ENCODE data around the gene ASCL5. TPM values are rescaled to one million over a fixed set of nuclear protein-coding genes. Genes with fewer than 3 reads are reported as not detected.

The ASCL5 gene
- total RNA-seq, 1 experiment from 2014 or later: not detected

- Histone ChIP-seq H4K20me1 (ENCODE audit: insufficient read depth, low read depth, low read length) (no peaks in the 10 kb centered on the region), H3K9me2 (replicated peaks; ENCODE audit: insufficient read depth, low read length) (no peaks in the 10 kb centered on the region), H3K4me1 (ENCODE audit: low read length) (no peaks in the 10 kb centered on the region), H3K9me3 (ENCODE audit: low read length) (no peaks in the 10 kb centered on the region), H2AFZ (ENCODE audit: low read length) (no peak overlapping the region), H3K4me3 (ENCODE audit: low read length) (no peak overlapping the region), H3K4me2 (ENCODE audit: low read depth, low read length, poor library complexity, severe bottlenecking) (no peak overlapping the region), H3K27me3 (ENCODE audit: low read length) (no peaks in the 10 kb centered on the region), H3K79me2 (ENCODE audit: low read length) (no peaks in the 10 kb centered on the region), H3K27ac (ENCODE audit: low read length) (no peak overlapping the region), H3K9ac (ENCODE audit: low read length) (no peak overlapping the region), H3K36me3 (ENCODE audit: insufficient read depth, low read length) (no peaks in the 10 kb centered on the region)
- no peak for DNase-seq
These were observed 7.4 kb upstream of the ASCL5 start for GRCh38 chr1:201134405-201134804.

DNA sequence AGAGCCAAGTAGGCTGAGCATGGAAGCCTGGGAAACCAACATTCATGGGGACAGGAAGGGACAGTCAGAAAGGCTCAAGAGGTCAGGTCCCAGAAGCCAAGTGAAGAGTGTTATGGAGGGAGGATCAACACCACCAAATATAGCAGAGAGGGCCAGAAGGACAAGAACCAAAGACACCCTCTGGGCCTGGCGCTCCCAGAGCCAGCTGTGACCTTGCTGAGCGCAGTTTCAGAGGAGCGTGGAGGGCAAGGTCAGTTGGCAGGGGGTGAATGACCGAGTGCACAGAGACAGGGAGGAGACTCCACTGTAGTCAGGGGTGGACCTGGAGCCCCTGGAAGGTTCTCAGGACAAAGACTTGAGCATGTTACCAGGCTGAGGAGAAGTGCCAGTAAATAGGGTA lies 4.4 kb upstream of the ASCL5 start:
- Histone ChIP-seq H3K36me3 (ENCODE audit: insufficient read depth, low read length) (no peaks in the 10 kb centered on the region), H3K4me2 (ENCODE audit: low read depth, low read length, poor library complexity, severe bottlenecking) (no peak overlapping the region), H3K4me3 (ENCODE audit: low read length) (no peak overlapping the region), H4K20me1 (ENCODE audit: insufficient read depth, low read depth, low read length) (no peaks in the 10 kb centered on the region), H2AFZ (ENCODE audit: low read length) (no peak overlapping the region), H3K79me2 (ENCODE audit: low read length) (no peaks in the 10 kb centered on the region), H3K9me2 (replicated peaks; ENCODE audit: insufficient read depth, low read length) (no peaks in the 10 kb centered on the region), H3K27me3 (ENCODE audit: low read length) (no peaks in the 10 kb centered on the region), H3K4me1 (ENCODE audit: low read length) (no peaks in the 10 kb centered on the region), H3K27ac (ENCODE audit: low read length) (no peak overlapping the region), H3K9ac (ENCODE audit: low read length) (no peak overlapping the region), H3K9me3 (ENCODE audit: low read length) (no peaks in the 10 kb centered on the region)
- no peak for DNase-seq

DNA sequence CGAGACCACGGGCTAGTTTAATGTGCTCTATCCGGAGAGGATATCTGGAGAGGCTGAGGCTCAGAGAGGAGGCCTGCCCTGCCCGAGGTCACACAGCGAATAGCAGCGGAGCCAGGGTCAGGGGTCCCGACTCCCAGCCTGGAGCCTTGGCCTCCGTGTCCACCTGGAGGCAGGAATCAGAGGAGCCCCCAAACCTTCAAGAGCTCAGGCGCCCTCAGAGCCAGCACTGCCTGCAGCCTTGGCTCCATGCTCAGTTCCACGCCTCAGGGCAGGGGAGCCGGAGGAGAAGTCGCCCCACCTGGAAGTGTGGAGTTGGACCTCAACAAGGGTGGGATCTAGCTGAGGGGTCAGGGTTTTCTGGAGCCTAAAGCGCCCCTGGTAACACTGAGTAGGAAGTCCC lies 2.0 kb upstream of the ASCL5 start:
- no peak overlapping the region for H3K27ac ChIP-seq (ENCODE audit: low read length)
- no peak overlapping the region for H3K4me3 ChIP-seq (ENCODE audit: low read length)
- H3K27me3 ChIP-seq (ENCODE audit: low read length): no peaks in the 10 kb centered on the region
- DNase-seq: no peak
- H3K36me3 ChIP-seq (ENCODE audit: insufficient read depth, low read length): no peaks in the 10 kb centered on the region
- no peak overlapping the region for H3K4me2 ChIP-seq (ENCODE audit: low read depth, low read length, poor library complexity, severe bottlenecking)
- H3K9me2 ChIP-seq (replicated peaks; ENCODE audit: insufficient read depth, low read length): no peaks in the 10 kb centered on the region
- H3K4me1 ChIP-seq (ENCODE audit: low read length): no peaks in the 10 kb centered on the region
- no peak overlapping the region for H2AFZ ChIP-seq (ENCODE audit: low read length)
- no peaks in the 10 kb centered on the region for H3K79me2 ChIP-seq (ENCODE audit: low read length)
- H4K20me1 ChIP-seq (ENCODE audit: insufficient read depth, low read depth, low read length): no peaks in the 10 kb centered on the region
- no peak overlapping the region for H3K9ac ChIP-seq (ENCODE audit: low read length)
- H3K9me3 ChIP-seq (ENCODE audit: low read length): no peaks in the 10 kb centered on the region

GRCh38 chr1:201128476-201128875 lies 1.5 kb upstream of the ASCL5 start:
- Histone ChIP-seq H2AFZ (ENCODE audit: low read length) (no peak overlapping the region), H3K36me3 (ENCODE audit: insufficient read depth, low read length) (no peaks in the 10 kb centered on the region), H3K4me3 (ENCODE audit: low read length) (no peak overlapping the region), H3K27me3 (ENCODE audit: low read length) (no peaks in the 10 kb centered on the region), H3K27ac (ENCODE audit: low read length) (no peak overlapping the region), H3K4me2 (ENCODE audit: low read depth, low read length, poor library complexity, severe bottlenecking) (no peak overlapping the region), H3K9me2 (replicated peaks; ENCODE audit: insufficient read depth, low read length) (no peaks in the 10 kb centered on the region), H3K9ac (ENCODE audit: low read length) (no peak overlapping the region), H3K9me3 (ENCODE audit: low read length) (no peaks in the 10 kb centered on the region), H3K4me1 (ENCODE audit: low read length) (no peaks in the 10 kb centered on the region), H3K79me2 (ENCODE audit: low read length) (no peaks in the 10 kb centered on the region), H4K20me1 (ENCODE audit: insufficient read depth, low read depth, low read length) (no peaks in the 10 kb centered on the region)
- no peak for DNase-seq

DNA sequence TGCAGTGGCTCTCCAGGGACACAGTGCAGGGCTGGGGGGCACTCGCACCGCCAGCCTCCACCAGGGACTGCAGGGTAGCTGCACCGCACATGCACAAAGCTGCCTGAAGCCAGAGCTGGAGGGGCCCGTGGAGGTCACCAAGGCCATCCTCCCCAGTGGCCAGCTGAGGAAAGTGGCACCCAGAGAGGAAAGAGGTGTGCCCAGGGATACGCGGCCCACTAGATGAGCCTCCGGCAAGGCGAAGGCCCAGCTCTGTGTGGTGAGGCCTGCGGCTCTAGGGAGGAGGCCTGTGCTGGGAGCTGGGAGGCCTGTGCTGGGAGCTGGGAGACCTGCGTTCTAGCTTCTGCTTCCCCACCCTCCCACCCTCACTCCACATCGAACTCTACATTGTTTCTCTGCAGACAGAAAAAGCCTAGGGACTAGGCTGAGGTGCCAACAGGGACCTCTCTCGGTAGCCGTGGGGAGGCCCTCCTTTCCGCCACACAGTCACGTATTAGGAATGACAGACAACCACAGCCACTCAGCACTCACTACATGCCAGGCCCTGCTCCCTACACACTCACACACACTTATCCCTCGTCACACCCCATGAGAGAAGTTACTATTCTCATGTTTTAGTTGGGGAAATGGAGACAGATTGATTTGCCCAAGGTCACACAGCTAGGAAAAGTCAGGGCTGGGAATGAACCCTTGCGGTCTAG lies 921 bp upstream of the ASCL5 start:
- H2AFZ ChIP-seq (ENCODE audit: low read length): no peak overlapping the region
- no peak overlapping the region for H3K9ac ChIP-seq (ENCODE audit: low read length)
- no peaks in the 10 kb centered on the region for H3K9me3 ChIP-seq (ENCODE audit: low read length)
- no peak overlapping the region for H3K27ac ChIP-seq (ENCODE audit: low read length)
- H3K4me1 ChIP-seq (ENCODE audit: low read length): no peaks in the 10 kb centered on the region
- H3K4me2 ChIP-seq (ENCODE audit: low read depth, low read length, poor library complexity, severe bottlenecking): no peak overlapping the region
- H4K20me1 ChIP-seq (ENCODE audit: insufficient read depth, low read depth, low read length): no peaks in the 10 kb centered on the region
- no peaks in the 10 kb centered on the region for H3K9me2 ChIP-seq (replicated peaks; ENCODE audit: insufficient read depth, low read length)
- no peak overlapping the region for H3K4me3 ChIP-seq (ENCODE audit: low read length)
- no peaks in the 10 kb centered on the region for H3K79me2 ChIP-seq (ENCODE audit: low read length)
- H3K36me3 ChIP-seq (ENCODE audit: insufficient read depth, low read length): no peaks in the 10 kb centered on the region
- no peaks in the 10 kb centered on the region for H3K27me3 ChIP-seq (ENCODE audit: low read length)
- no peak for DNase-seq

GRCh38 chr1:201126463-201126831 lies 537 bp downstream of the ASCL5 start:
- H2AFZ ChIP-seq (ENCODE audit: low read length): no peak overlapping the region
- no peaks in the 10 kb centered on the region for H3K9me3 ChIP-seq (ENCODE audit: low read length)
- no peaks in the 10 kb centered on the region for H3K27me3 ChIP-seq (ENCODE audit: low read length)
- H3K4me1 ChIP-seq (ENCODE audit: low read length): no peaks in the 10 kb centered on the region
- no peak overlapping the region for H3K4me2 ChIP-seq (ENCODE audit: low read depth, low read length, poor library complexity, severe bottlenecking)
- no peaks in the 10 kb centered on the region for H4K20me1 ChIP-seq (ENCODE audit: insufficient read depth, low read depth, low read length)
- H3K36me3 ChIP-seq (ENCODE audit: insufficient read depth, low read length): no peaks in the 10 kb centered on the region
- H3K9me2 ChIP-seq (replicated peaks; ENCODE audit: insufficient read depth, low read length): no peaks in the 10 kb centered on the region
- DNase-seq: no peak
- no peaks in the 10 kb centered on the region for H3K79me2 ChIP-seq (ENCODE audit: low read length)
- no peak overlapping the region for H3K4me3 ChIP-seq (ENCODE audit: low read length)
- no peak overlapping the region for H3K27ac ChIP-seq (ENCODE audit: low read length)
- no peak overlapping the region for H3K9ac ChIP-seq (ENCODE audit: low read length)

- Histone ChIP-seq H4K20me1 (ENCODE audit: insufficient read depth, low read depth, low read length) (no peaks in the 10 kb centered on the region), H3K4me1 (ENCODE audit: low read length) (no peaks in the 10 kb centered on the region), H3K27me3 (ENCODE audit: low read length) (no peaks in the 10 kb centered on the region), H3K9me2 (replicated peaks; ENCODE audit: insufficient read depth, low read length) (no peaks in the 10 kb centered on the region), H2AFZ (ENCODE audit: low read length) (no peak overlapping the region), H3K4me2 (ENCODE audit: low read depth, low read length, poor library complexity, severe bottlenecking) (no peak overlapping the region), H3K79me2 (ENCODE audit: low read length) (no peaks in the 10 kb centered on the region), H3K9me3 (ENCODE audit: low read length) (no peaks in the 10 kb centered on the region), H3K36me3 (ENCODE audit: insufficient read depth, low read length) (no peaks in the 10 kb centered on the region), H3K4me3 (ENCODE audit: low read length) (no peak overlapping the region), H3K27ac (ENCODE audit: low read length) (no peak overlapping the region), H3K9ac (ENCODE audit: low read length) (no peak overlapping the region)
- no peak for DNase-seq
These were observed 1.2 kb downstream of the ASCL5 start for GRCh38 chr1:201125800-201126199.

GRCh38 chr1:201125019-201125418 lies 2.0 kb downstream of the ASCL5 start:
- no peaks in the 10 kb centered on the region for H3K27me3 ChIP-seq (ENCODE audit: low read length)
- no peaks in the 10 kb centered on the region for H3K9me3 ChIP-seq (ENCODE audit: low read length)
- DNase-seq: no peak
- H2AFZ ChIP-seq (ENCODE audit: low read length): no peak overlapping the region
- no peaks in the 10 kb centered on the region for H4K20me1 ChIP-seq (ENCODE audit: insufficient read depth, low read depth, low read length)
- H3K27ac ChIP-seq (ENCODE audit: low read length): no peak overlapping the region
- no peaks in the 10 kb centered on the region for H3K9me2 ChIP-seq (replicated peaks; ENCODE audit: insufficient read depth, low read length)
- peaks cover under 1% of the 10 kb centered on the region; the same call in 1 of the 2 replicates for H3K4me1 ChIP-seq (ENCODE audit: low read length)
- no peak overlapping the region for H3K4me2 ChIP-seq (ENCODE audit: low read depth, low read length, poor library complexity, severe bottlenecking)
- no peak overlapping the region for H3K9ac ChIP-seq (ENCODE audit: low read length)
- no peaks in the 10 kb centered on the region for H3K36me3 ChIP-seq (ENCODE audit: insufficient read depth, low read length)
- H3K79me2 ChIP-seq (ENCODE audit: low read length): no peaks in the 10 kb centered on the region
- H3K4me3 ChIP-seq (ENCODE audit: low read length): no peak overlapping the region

All from Karpas-422 (cell line).